ENCODE measurements around the gene CEPT1. TPM values are rescaled to one million over a fixed set of nuclear protein-coding genes. Genes with fewer than 3 reads are reported as not detected.

Gene CEPT1
- total and polyA plus RNA-seq, 9 of the 15 experiments (the other 6 are each of a cell fraction or from before 2014, with no cell fraction given), result 24.4 to 72.6 (median 42.4) TPM

DNA sequence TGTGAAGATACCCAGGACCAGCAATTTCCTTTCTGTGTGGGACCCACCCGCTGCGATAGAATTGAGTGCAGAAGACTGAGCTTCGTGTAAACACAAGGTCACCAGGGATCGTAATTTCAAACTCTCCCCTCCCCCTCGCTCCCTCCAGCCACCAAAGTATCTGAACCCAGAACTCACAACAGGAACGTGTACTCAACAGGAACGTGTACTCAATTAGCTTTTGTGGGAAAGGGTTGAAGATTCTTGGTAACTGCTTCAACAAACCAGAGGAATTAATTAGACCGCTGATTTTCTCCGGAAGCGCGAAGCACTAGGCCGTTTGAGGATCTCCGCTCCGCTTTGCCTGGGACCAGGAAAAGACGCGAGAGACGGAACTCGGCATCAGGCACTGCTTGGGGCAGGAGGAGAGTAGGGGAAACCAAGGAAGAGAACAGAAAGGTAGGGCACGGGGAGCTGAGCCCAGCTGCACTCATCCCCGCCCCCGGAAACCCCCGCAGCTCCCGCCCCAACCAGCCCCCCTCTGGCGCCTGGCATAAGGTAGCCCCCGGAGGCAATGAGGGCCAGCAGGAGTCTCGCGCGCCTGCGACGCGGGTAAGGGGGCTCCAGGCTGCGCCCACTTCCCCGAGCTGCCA lies 583 bp upstream of the CEPT1 start (continued):
- TF ChIP-seq NR2C2 (CRISPR knock-in tag; IDR thresholded peaks at IDR 0.05) (no peak), NR2C2 (tag; IDR thresholded peaks at IDR 0.05) (no peak), SMARCA4 (IDR thresholded peaks at IDR 0.05) (no peak), PCBP2 (IDR thresholded peaks at IDR 0.05; ENCODE audit: low read depth, low read length, poor library complexity, severe bottlenecking) (no peak), TAF7 (tag; IDR thresholded peaks at IDR 0.05) (peak; percentile 41; the same call in 1 of the 2 replicates), HDGF (IDR thresholded peaks at IDR 0.05) (no peak), ZNF780A (CRISPR knock-in tag; IDR thresholded peaks at IDR 0.05) (no peak), POLR2G (IDR thresholded peaks at IDR 0.05; ENCODE audit: low read depth, low read length) (no peak), ZNF79 (CRISPR knock-in tag; IDR thresholded peaks at IDR 0.05; ENCODE audit: low read depth) (no peak), ATF1 (CRISPR knock-in tag; IDR thresholded peaks at IDR 0.05) (no peak), ATF1 (tag; IDR thresholded peaks at IDR 0.05) (no peak), KLF10 (CRISPR knock-in tag; IDR thresholded peaks at IDR 0.05) (no peak), JUNB (CRISPR knock-in tag; conservative IDR thresholded peaks at IDR 0.05) (no peak), PHF20 (IDR thresholded peaks at IDR 0.05; ENCODE audit: partially characterized antibody) (no peak), MTF1 (CRISPR knock-in tag; IDR thresholded peaks at IDR 0.05; ENCODE audit: borderline replicate concordance) (no peak), BCLAF1 (IDR thresholded peaks at IDR 0.05; ENCODE audit: borderline replicate concordance in 1 of 2, control insufficient read depth in 1 of 2, low read depth in 2 of 2, low read length in 1 of 2) (no peak), CEBPB (tag; IDR thresholded peaks at IDR 0.05) (no peak), NELFE (IDR thresholded peaks at IDR 0.05; ENCODE audit: insufficient read depth, insufficient read length) (no peak), ZBTB7A (IDR thresholded peaks at IDR 0.05; ENCODE audit: borderline replicate concordance, control insufficient read depth, low read depth, low read length) (peak; percentile 66; the same call in 1 of the 2 replicates), ZNF445 (CRISPR knock-in tag; IDR thresholded peaks at IDR 0.05; ENCODE audit: low read depth) (no peak), FOXA3 (CRISPR knock-in tag; conservative IDR thresholded peaks at IDR 0.05 in 1 of 2, IDR thresholded peaks at IDR 0.05 in 1 of 2) (peak; percentile 40 to 80; a peak in 2 of 4 replicates), C11orf30 (IDR thresholded peaks at IDR 0.05; ENCODE audit: low read depth) (no peak)
- TF ChIP-seq, protein P1, sequence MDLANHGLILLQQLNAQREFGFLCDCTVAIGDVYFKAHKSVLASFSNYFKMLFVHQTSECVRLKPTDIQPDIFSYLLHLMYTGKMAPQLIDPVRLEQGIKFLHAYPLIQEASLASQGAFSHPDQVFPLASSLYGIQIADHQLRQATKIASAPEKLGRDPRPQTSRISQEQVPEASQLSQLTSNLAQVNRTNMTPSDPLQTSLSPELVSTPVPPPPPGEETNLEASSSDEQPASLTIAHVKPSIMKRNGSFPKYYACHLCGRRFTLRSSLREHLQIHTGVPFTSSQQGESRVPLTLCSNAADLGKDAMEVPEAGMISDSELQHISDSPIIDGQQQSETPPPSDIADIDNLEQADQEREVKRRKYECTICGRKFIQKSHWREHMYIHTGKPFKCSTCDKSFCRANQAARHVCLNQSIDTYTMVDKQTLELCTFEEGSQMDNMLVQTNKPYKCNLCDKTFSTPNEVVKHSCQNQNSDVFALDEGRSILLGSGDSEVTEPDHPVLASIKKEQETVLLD (IDR thresholded peaks at IDR 0.05), result no peak
- TF ChIP-seq, protein P2, sequence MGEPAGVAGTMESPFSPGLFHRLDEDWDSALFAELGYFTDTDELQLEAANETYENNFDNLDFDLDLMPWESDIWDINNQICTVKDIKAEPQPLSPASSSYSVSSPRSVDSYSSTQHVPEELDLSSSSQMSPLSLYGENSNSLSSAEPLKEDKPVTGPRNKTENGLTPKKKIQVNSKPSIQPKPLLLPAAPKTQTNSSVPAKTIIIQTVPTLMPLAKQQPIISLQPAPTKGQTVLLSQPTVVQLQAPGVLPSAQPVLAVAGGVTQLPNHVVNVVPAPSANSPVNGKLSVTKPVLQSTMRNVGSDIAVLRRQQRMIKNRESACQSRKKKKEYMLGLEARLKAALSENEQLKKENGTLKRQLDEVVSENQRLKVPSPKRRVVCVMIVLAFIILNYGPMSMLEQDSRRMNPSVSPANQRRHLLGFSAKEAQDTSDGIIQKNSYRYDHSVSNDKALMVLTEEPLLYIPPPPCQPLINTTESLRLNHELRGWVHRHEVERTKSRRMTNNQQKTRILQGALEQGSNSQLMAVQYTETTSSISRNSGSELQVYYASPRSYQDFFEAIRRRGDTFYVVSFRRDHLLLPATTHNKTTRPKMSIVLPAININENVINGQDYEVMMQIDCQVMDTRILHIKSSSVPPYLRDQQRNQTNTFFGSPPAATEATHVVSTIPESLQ (CRISPR knock-in tag; IDR thresholded peaks at IDR 0.05), result 0 out of 2 replicates have a peak, but pooled peaks have one; percentile 15

All from K562 (cell line).